HG02943 (cell line): ENCODE measurements around the gene TEX2.
"Not testable (repeated sequence)": the region's sequence is repeated elsewhere in the genome, so short reads cannot be mapped to it uniquely, and the experiment has no call there.

Source experiments
- ATAC-seq: cut with Tn5 transposase; IDR thresholded peaks from one replicate; pipeline ENCODE4 v1.9.1; 2021; ENCODE audit warnings: mild to moderate bottlenecking, low read depth, moderate library complexity; ENCODE audit not compliant: unreplicated experiment

TEX2 gene

GRCh38 chr17:64240741-64241347, 22.2 kb downstream of the TEX2 start:
- ATAC-seq: no peak

- no peak for ATAC-seq
Observed at GRCh38 chr17:64240261-64240740, 22.8 kb downstream of the TEX2 start.

GRCh38 chr17:64238449-64238848, 24.6 kb downstream of the TEX2 start:
- not testable (repeated sequence) for ATAC-seq

- no peak for ATAC-seq
Observed at GRCh38 chr17:64236827-64237403, 26.1 kb downstream of the TEX2 start.

GRCh38 chr17:64234961-64235360, 28.1 kb downstream of the TEX2 start:
- no peak for ATAC-seq

- no peak for ATAC-seq
Observed at GRCh38 chr17:64232466-64233262, 30.4 kb downstream of the TEX2 start.

- no peak for ATAC-seq
Observed at GRCh38 chr17:64231567-64232141, 31.4 kb downstream of the TEX2 start.

- ATAC-seq: no peak
Observed at GRCh38 chr17:64230791-64231408, 32.2 kb downstream of the TEX2 start.

- ATAC-seq: no peak
Observed at GRCh38 chr17:64229815-64230728, 33.0 kb downstream of the TEX2 start.

GRCh38 chr17:64226132-64226531, 36.9 kb downstream of the TEX2 start:
- ATAC-seq: no peak

GRCh38 chr17:64225410-64225809, 37.6 kb downstream of the TEX2 start:
- no peak for ATAC-seq

- ATAC-seq: no peak
Observed at GRCh38 chr17:64223931-64224629, 39.0 kb downstream of the TEX2 start.

- no peak for ATAC-seq
Observed at GRCh38 chr17:64223283-64223682, 39.8 kb downstream of the TEX2 start.

- ATAC-seq: no peak
Observed at GRCh38 chr17:64221679-64222078, 41.4 kb downstream of the TEX2 start.

GRCh38 chr17:64220604-64221003, 42.5 kb downstream of the TEX2 start:
- not testable (repeated sequence) for ATAC-seq

GRCh38 chr17:64219571-64219970, 43.5 kb downstream of the TEX2 start:
- no peak for ATAC-seq

- no peak for ATAC-seq
Observed at GRCh38 chr17:64218066-64218465, 45.0 kb downstream of the TEX2 start.

- no peak for ATAC-seq
Observed at GRCh38 chr17:64217249-64217691, 45.8 kb downstream of the TEX2 start.
